BLaER1 treated with 17β-estradiol and CSF1 and Interleukin-3, amounts not matched to agents 10 nM and 100 nM (cell line): ENCODE data around the gene ZBED3.

ENCODE experiments used
- H3K27ac ChIP-seq, 11 experiments: shearing (Covaris generic); formaldehyde crosslinking; 2 replicates each; pipeline ENCODE4 v1.8.1; 2022
- H3K27me3 ChIP-seq, 11 experiments: shearing (Covaris generic); formaldehyde crosslinking; 2 replicates each; pipeline ENCODE4 v1.8.1; 2022
- H3K36me3 ChIP-seq, 11 experiments: shearing (Covaris generic); formaldehyde crosslinking; 2 replicates each; pipeline ENCODE4 v1.8.1; 2022
- H3K4me1 ChIP-seq, 10 experiments: shearing (Covaris generic); formaldehyde crosslinking; 2 replicates each; pipeline ENCODE4 v1.8.1; 2022
- H3K4me2 ChIP-seq, 11 experiments: shearing (Covaris generic); formaldehyde crosslinking; 2 replicates each; pipeline ENCODE4 v1.8.1; 2022
- H3K4me3 ChIP-seq, 10 experiments: shearing (Covaris generic); formaldehyde crosslinking; 2 replicates each; pipeline ENCODE4 v1.8.1; 2022
- H3K9ac ChIP-seq, 11 experiments: shearing (Covaris generic); formaldehyde crosslinking; 2 replicates each; pipeline ENCODE4 v1.8.1; 2022
- H3K9me3 ChIP-seq, 11 experiments: shearing (Covaris generic); formaldehyde crosslinking; replicated peaks in 1 of 11; 2 replicates each; pipeline ENCODE4 v1.8.1; 2022
- H4K20me1 ChIP-seq, 11 experiments: shearing (Covaris generic); formaldehyde crosslinking; 2 replicates each; pipeline ENCODE4 v1.8.1; 2022
- Cebpa-rat ChIP-seq, 11 experiments: shearing (Covaris generic); IDR thresholded peaks; 2 replicates each; pipeline ENCODE4 v1.8.1; 2022

Gene ZBED3

DNA sequence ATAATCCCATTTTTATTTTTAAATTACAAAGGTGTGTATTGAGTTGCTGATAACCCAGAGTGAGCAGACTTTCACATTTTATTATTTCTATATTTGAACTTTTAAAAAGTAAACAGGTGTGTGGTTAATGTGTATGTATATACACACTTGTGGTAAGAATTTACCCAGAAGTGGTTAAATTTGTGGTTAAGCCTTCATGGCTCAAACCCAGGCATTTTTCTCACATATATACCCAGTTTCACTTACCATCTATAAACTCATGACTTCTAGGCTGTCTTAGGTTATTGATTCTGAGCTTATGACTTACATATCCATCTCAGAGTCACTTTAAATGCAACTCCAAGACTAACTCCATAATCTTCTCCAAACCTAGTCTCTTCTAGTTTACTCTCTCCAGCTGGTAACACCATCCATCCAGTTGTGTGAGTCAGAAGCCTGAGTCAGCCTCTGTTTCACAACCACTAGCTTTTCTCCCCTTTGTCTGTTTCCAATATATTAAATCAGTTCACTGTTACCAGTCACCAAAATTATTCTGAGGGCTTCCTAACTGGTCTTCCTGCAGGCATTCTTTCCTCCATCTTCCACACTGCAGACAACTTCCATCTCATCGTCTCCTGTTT, 20.2 kb downstream of the ZBED3 start:
- Histone ChIP-seq H4K20me1 (no peaks in the 10 kb centered on the region), H3K4me2 (peak overlapping the region in 2 of 11 experiments; percentile 0 to 80; a peak in 3 of 22 replicates), H3K4me3 (no peak overlapping the region), H3K4me1 (peaks cover 0 to 33% (median 3%) of the 10 kb centered on the region in 10 experiments; a peak in 9 of 20 replicates), H3K27me3 (no peaks in the 10 kb centered on the region), H3K9me3 (peaks cover 0 to 3% (median 0%) of the 10 kb centered on the region in 11 experiments; a peak in 1 of 22 replicates), H3K9ac (no peak overlapping the region), H3K27ac (no peak overlapping the region), H3K36me3 (peaks cover 55 to 93% (median 70%) of the 10 kb centered on the region in 11 experiments)
- TF ChIP-seq Cebpa-rat (IDR thresholded peaks at IDR 0.05): no peak

DNA sequence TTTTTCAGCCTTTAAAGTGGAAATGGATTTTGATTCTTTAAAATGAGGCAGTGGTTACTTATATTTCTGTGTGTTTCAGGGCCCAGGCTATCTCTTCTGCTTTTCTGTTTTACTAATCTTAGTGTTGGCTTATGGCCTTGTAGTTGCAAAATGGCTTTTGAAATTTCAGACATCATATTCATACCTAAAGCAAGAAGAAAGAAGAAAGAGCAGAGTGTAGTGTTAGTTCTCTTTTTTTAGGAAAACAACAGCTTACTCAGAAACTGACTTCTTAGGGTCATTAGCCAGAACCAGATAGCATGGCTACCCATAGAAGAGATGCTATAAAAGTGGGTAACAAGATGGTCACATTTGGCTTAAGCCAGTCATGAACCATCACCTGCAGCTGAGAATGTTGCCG, 20.9 kb downstream of the ZBED3 start:
- H3K36me3 ChIP-seq: peaks cover 60 to 95% (median 77%) of the 10 kb centered on the region in 11 experiments
- H3K27me3 ChIP-seq: no peaks in the 10 kb centered on the region
- no peak overlapping the region for H3K4me3 ChIP-seq
- peak overlapping the region in 3 of 11 experiments; percentile 58 to 87 (median 80); a peak in 5 of 22 replicates for H3K4me2 ChIP-seq
- TF ChIP-seq Cebpa-rat (IDR thresholded peaks at IDR 0.05): no peak
- H3K9me3 ChIP-seq: peaks cover 0 to 3% (median 0%) of the 10 kb centered on the region in 11 experiments; a peak in 1 of 22 replicates
- H3K4me1 ChIP-seq: peaks cover 0 to 33% (median 3%) of the 10 kb centered on the region in 10 experiments; a peak in 9 of 20 replicates
- H3K9ac ChIP-seq: no peak overlapping the region; a peak in 2 of 22 replicates
- H4K20me1 ChIP-seq: no peaks in the 10 kb centered on the region
- peak overlapping the region in 3 of 11 experiments; percentile 24 to 50 (median 48); a peak in 4 of 22 replicates for H3K27ac ChIP-seq

DNA sequence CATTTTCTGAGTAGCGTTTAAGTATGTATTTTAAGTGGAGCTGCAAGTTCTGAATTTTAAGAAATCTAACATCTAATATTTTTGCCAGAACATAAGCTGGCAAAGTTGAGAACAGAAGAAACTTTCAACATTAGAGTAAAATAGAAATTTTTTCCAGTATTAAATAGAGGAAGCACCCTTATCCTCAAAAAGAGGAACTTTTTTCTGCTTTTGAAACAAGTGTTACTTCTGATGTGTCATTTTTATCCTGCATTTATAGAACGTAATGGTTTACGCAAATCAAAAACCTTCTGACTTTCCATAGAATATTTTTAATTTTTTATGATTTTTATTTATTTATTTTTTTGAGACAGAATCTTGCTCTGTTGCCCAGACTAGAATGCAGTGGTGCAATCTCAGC, 21.8 kb downstream of the ZBED3 start:
- Histone ChIP-seq H3K27me3 (no peaks in the 10 kb centered on the region), H3K36me3 (peaks cover 64 to 97% (median 81%) of the 10 kb centered on the region in 11 experiments), H4K20me1 (no peaks in the 10 kb centered on the region), H3K27ac (peak overlapping the region in 4 of 11 experiments; percentile 11 to 50 (median 36); a peak in 4 of 22 replicates), H3K4me2 (peak overlapping the region in 5 of 11 experiments; percentile 7 to 87 (median 58); a peak in 8 of 22 replicates), H3K4me3 (no peak overlapping the region), H3K4me1 (peaks cover 0 to 33% (median 3%) of the 10 kb centered on the region in 10 experiments; a peak in 9 of 20 replicates), H3K9me3 (peaks cover 0 to 3% (median 0%) of the 10 kb centered on the region in 11 experiments; a peak in 1 of 22 replicates), H3K9ac (peak overlapping the region in 1 of 11 experiments; percentile 28; a peak in 2 of 22 replicates)
- TF ChIP-seq Cebpa-rat (IDR thresholded peaks at IDR 0.05): no peak

DNA sequence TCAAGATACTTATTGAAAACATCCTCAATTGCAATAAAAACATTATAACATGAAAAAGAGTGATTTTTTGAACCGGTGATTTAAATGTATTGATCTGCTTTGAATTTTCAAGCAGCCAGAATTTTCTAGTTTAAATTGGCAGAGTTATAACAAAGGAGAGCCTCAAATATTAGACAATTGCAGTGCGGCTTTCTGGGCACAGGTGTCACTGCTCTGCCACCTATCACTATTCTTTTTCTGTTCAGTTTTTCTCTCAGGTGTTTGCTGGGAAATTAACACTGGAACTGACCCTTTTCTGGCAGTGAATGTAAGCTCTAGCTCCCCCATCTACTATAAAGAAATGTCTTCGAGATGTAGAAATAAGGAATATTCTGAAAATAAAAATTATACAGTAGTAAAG, 23.0 kb downstream of the ZBED3 start:
- no peak overlapping the region for H3K9ac ChIP-seq
- peaks cover 0 to 33% (median 3%) of the 10 kb centered on the region in 10 experiments; a peak in 9 of 20 replicates for H3K4me1 ChIP-seq
- H3K4me2 ChIP-seq: no peak overlapping the region
- no peak overlapping the region for H3K27ac ChIP-seq
- no peaks in the 10 kb centered on the region for H4K20me1 ChIP-seq
- peaks cover 0 to 3% (median 0%) of the 10 kb centered on the region in 11 experiments; a peak in 1 of 22 replicates for H3K9me3 ChIP-seq
- H3K27me3 ChIP-seq: no peaks in the 10 kb centered on the region
- peaks cover 65 to 97% (median 85%) of the 10 kb centered on the region in 11 experiments for H3K36me3 ChIP-seq
- no peak for TF ChIP-seq Cebpa-rat (IDR thresholded peaks at IDR 0.05)
- H3K4me3 ChIP-seq: no peak overlapping the region

DNA sequence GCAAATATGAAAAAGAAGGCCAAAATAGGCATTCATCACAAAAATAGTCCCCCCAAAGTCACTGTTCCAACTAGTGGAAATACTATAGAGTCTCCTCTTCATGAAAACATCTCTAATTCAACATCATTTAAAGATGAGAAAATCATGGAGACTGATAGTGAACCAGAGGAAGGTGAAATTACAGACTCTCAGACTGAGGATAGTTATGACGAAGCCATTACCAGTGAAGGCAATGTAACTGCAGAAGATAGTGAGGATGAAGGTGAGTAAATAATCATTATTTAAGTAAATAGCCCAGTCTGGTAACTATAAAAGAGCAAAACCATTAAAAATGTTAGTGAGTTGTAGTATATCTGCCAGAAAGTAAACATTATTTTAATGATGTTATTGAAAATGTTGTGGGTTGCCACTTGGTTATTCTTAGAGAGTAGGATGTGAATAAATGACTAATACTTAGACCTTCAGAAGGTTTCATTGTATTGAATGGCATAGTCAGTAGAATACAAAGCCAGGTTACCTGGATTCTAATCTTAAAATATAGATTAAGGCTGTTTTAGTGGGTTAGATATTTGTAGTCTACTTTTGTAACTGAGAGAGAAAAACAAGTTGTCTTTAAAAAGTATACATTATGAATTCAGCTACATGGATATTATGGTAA, 40.5 kb downstream of the ZBED3 start:
- H3K27ac ChIP-seq: no peak overlapping the region

DNA sequence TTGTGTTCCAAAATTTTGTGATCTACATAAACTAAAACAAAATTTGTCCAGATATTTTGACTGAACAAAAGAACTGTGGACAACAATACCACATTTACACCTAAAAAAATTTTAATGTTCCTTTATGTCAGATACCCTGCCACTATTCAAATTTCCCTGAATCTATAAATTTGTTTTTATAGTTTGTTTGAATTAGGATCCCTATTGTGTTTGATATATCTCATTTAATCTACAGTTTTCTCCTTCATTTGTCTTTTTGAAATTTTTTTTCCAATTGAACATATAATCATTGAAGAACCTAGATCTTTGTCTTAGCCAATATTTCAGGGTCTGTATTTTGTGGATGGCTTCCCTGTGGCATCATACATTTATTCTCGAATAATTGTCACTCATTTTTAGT, 51.1 kb downstream of the ZBED3 start:
- TF ChIP-seq Cebpa-rat (IDR thresholded peaks at IDR 0.05): no peak
- Histone ChIP-seq H3K4me2 (no peak overlapping the region), H4K20me1 (peaks cover 0 to 20% (median 0%) of the 10 kb centered on the region in 11 experiments; a peak in 6 of 22 replicates), H3K4me3 (no peak overlapping the region), H3K9ac (no peak overlapping the region), H3K27me3 (no peaks in the 10 kb centered on the region), H3K9me3 (peaks cover 4 to 9% (median 7%) of the 10 kb centered on the region in 11 experiments; a peak in 20 of 22 replicates), H3K36me3 (peaks cover 53 to 79% (median 64%) of the 10 kb centered on the region in 11 experiments), H3K27ac (no peak overlapping the region), H3K4me1 (peaks cover 9 to 28% (median 12%) of the 10 kb centered on the region in 10 experiments)

More for the DNA sequence above, 40.5 kb downstream of the ZBED3 start:
- Histone ChIP-seq H3K4me3 (no peak overlapping the region), H3K9me3 (peaks cover under 1 to 7% (median under 1%) of the 10 kb centered on the region in 11 experiments; a peak in 18 of 22 replicates), H3K36me3 (peaks cover 64 to 75% (median 71%) of the 10 kb centered on the region in 11 experiments), H3K27me3 (no peaks in the 10 kb centered on the region), H4K20me1 (0 out of 22 replicates have a peak, but pooled peaks cover 0 to 3% (median 0%) of the 10 kb centered on the region in 11 experiments), H3K4me1 (no peaks in the 10 kb centered on the region), H3K4me2 (no peak overlapping the region), H3K9ac (no peak overlapping the region)
- no peak for TF ChIP-seq Cebpa-rat (IDR thresholded peaks at IDR 0.05)

DNA sequence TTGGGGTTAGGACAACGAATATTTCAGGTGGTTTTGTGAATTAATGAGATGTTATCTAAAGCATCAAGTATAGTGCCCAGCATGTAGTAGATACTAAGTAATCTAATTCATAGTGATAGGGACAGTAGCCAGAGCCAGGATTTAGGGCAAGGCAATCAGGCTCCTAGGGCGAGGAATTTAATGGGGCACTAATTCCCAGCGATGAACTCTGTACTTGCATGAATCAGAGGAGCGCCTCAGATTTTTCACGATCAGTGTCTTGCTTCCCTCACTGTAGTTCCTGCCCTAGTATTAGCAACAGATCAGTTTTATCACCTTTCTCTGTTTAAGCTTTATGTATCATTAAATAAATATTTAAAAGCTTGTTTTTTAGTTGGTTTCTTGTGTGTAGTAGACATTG, 53.7 kb downstream of the ZBED3 start:
- Histone ChIP-seq H4K20me1 (peaks cover 0 to 20% (median 0%) of the 10 kb centered on the region in 11 experiments; a peak in 6 of 22 replicates), H3K36me3 (peaks cover 37 to 54% (median 48%) of the 10 kb centered on the region in 11 experiments), H3K27me3 (no peaks in the 10 kb centered on the region), H3K4me3 (no peak overlapping the region), H3K9me3 (peaks cover 15 to 17% (median 17%) of the 10 kb centered on the region in 11 experiments), H3K4me2 (peak overlapping the region in 2 of 11 experiments; percentile 14 to 97; a peak in 1 of 22 replicates), H3K4me1 (peaks cover 11 to 28% (median 16%) of the 10 kb centered on the region in 10 experiments), H3K27ac (no peak overlapping the region), H3K9ac (peak overlapping the region in 1 of 11 experiments; percentile 32; a peak in 1 of 22 replicates)
- TF ChIP-seq Cebpa-rat (IDR thresholded peaks at IDR 0.05): no peak

DNA sequence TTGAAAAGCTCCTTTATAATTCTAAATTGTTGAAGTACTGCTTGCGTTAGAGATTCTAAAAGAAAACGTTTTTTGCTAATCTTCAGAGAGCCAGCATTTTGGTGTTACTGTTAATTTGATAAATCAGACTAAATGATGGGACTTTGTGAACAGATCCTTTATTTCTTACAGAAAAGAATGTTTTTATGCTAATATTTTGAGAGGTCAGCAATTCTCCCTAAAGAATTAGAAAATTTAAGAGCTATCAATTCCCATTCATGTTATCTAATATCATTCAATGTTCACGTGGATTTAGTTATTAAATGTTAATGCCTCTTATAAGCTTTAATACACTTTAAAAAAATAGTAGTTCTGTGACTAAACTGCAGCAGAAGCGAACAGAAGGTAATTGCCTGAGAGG, 54.5 kb downstream of the ZBED3 start:
- peaks cover 31 to 48% (median 41%) of the 10 kb centered on the region in 11 experiments for H3K36me3 ChIP-seq
- H3K27me3 ChIP-seq: no peaks in the 10 kb centered on the region
- H4K20me1 ChIP-seq: peaks cover 0 to 20% (median 0%) of the 10 kb centered on the region in 11 experiments; a peak in 6 of 22 replicates
- H3K27ac ChIP-seq: no peak overlapping the region
- peak overlapping the region in 1 of 11 experiments; percentile 32; a peak in 1 of 22 replicates for H3K9ac ChIP-seq
- peaks cover 21 to 24% (median 23%) of the 10 kb centered on the region in 11 experiments for H3K9me3 ChIP-seq
- H3K4me3 ChIP-seq: no peak overlapping the region
- peaks cover 11 to 28% (median 16%) of the 10 kb centered on the region in 10 experiments for H3K4me1 ChIP-seq
- H3K4me2 ChIP-seq: peak overlapping the region in 4 of 11 experiments; percentile 92 to 97 (median 95); a peak in 5 of 22 replicates
- no peak for TF ChIP-seq Cebpa-rat (IDR thresholded peaks at IDR 0.05)
